HG02571 (cell line): ENCODE measurements around the gene ZNF687.
"Not testable (repeated sequence)": the region's sequence is repeated elsewhere in the genome, so short reads cannot be mapped to it uniquely, and the experiment has no call there.

Source experiments
- ATAC-seq: cut with Tn5 transposase; IDR thresholded peaks from one replicate; pipeline ENCODE4 v1.9.1; 2021; ENCODE audit warnings: mild to moderate bottlenecking, moderate library complexity; ENCODE audit not compliant: unreplicated experiment

The ZNF687 gene

DNA sequence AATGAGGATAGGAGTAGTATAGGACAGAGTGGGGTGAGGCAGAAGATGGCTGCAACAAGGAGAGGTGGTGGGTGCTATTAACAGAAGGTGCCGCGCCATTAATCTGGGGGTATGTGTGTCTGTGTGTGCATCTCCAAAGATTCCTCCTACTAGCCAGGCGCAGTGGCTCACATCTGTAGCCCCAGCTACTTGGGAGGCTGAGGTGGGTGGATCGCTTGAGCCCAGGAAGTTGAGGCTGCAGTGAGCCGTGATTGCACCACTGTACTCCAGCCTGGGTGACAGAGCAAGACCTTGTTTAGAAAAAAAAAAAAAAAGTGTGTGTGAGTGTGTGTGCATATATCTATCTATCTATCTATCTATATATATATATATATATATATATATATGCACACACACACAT is 6.8 kb upstream of the ZNF687 start:
- ATAC-seq: not testable (repeated sequence)

DNA sequence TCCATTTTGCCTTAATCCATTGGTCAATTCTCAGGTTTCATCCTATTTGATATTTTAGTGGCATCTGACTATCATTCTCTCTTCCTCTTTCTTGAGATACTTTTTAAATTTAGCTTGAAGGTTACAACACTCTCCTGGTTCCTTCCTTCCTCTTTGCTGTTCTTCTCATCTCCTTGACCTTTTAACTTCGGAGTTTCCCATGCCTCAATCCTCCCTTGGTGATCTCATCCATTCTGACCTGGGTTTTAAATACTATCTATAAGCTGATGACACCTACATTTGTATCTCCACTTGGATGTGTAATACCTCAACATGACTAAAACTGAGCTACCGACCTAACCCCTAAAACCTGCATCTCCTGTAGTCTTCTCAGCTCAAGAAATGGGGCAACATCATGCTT is 4.8 kb upstream of the ZNF687 start:
- no peak for ATAC-seq

DNA sequence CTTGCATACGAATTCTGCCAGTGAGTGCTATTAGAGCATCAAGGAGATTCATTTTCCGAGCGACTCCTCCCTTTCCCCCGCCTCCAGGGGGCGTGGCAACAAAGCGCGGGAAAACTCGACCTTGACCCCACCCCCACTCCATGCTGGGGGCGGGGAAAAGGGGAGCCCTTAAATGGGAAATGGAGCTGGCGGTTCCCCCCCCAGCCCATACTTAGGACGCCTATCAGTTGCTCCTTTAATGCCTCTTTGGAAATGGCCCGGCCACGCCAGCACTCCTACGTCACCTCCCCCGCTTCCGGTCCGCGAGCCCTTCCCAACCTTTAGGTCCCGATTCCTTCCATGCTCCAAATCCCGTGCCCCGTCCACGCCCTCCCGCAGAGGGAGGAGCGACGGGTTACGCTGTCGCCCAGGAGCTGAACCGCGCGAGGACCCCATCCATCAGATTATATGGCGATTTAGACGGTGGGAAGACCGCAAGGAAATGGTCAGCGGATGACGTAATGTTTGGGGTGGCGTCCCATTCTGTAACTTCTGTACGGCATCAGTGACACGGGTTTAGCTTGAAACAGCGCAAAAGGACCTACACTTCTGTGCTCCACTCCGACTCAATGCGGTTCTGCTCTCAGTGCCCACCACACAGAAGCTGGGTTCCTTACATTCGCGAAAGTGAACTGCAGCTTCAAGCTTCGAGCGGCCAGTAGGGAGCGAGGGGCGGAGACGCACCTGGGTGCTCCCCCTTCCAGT is 702 bp upstream of the ZNF687 start:
- ATAC-seq: peak; percentile 41

DNA sequence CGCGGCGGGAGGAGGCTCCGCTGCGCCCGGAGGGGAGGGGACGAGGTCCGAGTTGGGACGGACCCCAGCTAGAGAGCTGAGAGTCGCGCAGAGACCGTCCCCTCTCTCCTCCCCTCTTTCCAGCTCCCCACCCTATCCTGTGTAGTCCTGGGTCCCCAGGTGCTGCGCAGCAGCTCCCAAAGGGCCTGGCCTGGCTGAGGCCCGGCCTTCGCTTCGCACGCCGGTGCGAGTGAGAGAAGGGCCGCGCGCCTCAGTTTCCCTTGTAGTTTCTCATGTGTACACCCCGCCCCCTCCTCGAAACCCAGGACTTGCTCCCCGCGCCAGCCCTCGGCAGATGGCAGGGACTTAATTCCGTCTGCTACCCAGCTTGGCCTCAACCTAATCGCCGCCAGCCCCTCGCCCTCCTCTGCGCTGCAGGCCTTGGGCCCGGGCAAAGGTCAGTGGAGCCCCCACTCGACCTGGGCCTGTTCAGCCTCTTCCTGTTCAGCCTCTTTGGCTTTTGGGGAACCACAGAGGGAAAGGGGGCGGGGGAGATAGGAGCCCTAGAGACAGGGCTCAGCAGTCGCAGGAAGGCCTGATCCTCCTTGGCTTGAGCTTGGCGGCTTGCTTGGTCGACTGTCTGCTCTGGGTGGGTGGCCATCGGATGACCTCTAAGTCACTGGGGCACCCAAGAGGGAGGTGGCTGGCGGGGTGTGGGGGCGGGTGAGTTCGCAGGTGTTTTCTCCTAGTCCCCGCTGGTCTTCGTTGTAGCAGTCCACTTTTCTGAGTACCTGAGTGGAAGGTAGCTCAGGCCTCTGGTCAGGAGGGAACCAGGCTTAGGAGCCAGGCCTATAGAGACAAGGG is 1.0 kb downstream of the ZNF687 start:
- no peak for ATAC-seq

DNA sequence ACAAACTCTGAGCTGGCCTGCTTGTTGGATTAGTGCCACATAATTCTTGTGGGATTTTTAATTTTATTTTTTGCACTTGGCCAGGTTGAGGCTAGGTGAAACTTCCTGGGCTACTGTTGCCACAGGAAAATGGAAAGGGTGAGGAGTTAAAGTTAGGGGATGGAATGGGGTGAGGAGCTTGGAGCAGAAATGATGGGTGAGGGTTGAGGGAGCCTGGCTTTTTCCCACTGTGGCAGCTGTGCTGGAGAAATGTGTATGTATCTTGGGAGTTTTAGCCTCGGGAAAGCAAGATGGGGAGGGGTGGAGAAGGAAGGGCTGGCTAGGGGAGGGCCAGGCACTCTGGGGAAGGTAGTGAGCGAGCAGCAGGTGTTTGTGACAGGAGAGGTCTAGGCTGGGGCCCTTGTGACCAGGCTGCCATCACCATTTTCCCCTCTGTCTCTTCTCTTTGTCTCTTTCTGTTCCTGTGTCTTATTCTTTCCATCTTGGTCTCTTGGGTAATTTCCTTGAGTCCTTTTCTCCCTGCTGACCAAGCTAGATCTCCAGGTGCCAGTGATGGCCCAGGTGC is 2.0 kb downstream of the ZNF687 start:
- no peak for ATAC-seq

DNA sequence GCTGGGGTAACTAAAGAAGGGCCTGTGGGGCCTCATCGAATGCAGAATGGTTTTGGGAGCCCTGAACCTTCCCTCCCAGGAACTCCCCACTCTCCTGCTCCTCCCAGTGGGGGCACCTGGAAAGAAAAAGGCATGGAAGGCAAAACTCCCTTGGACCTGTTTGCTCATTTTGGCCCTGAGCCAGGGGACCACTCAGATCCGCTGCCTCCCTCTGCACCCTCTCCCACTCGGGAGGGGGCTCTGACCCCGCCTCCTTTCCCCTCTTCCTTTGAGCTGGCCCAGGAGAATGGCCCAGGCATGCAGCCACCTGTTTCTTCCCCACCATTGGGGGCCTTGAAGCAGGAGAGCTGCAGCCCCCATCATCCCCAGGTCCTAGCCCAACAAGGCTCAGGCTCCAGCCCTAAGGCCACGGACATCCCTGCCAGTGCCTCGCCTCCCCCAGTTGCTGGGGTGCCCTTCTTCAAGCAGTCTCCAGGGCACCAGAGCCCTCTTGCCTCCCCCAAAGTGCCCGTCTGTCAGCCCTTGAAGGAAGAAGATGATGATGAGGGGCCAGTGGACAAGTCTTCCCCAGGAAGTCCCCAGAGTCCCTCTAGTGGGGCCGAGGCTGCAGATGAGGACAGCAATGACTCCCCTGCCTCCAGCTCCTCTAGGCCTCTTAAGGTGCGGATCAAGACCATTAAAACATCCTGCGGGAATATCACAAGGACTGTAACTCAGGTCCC is 4.7 kb downstream of the ZNF687 start:
- ATAC-seq: no peak

DNA sequence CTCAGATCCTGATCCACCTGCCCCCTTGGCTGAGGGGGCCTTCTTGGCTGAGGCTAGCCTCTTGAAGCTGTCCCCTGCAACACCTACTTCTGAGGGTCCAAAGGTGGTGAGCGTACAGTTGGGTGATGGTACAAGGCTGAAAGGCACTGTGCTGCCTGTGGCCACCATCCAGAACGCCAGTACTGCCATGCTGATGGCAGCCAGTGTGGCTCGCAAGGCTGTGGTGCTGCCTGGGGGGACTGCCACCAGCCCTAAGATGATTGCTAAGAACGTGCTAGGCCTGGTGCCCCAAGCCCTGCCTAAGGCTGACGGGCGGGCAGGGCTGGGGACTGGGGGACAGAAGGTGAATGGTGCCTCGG is 5.2 kb downstream of the ZNF687 start:
- no peak for ATAC-seq

DNA sequence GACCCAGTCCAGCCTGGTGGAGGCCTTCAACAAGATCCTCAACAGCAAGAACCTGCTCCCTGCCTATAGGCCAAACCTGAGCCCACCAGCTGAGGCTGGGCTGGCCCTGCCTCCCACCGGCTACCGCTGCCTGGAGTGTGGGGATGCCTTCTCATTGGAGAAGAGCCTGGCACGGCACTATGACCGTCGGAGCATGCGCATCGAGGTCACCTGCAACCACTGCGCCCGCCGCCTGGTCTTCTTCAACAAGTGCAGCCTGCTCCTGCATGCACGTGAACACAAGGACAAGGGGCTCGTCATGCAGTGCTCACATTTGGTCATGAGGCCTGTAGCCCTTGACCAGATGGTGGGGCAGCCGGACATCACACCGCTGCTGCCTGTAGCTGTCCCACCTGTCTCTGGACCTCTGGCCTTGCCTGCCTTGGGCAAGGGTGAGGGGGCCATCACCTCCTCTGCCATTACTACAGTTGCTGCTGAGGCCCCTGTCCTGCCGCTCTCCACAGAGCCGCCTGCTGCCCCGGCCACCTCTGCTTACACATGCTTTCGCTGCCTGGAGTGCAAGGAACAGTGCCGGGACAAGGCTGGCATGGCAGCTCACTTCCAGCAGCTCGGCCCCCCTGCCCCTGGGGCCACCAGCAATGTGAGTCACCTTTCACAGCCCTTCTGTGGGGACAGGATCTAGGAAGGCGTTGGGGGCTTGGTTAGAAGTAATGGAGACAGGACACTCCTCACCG is 5.8 kb downstream of the ZNF687 start:
- ATAC-seq: no peak

DNA sequence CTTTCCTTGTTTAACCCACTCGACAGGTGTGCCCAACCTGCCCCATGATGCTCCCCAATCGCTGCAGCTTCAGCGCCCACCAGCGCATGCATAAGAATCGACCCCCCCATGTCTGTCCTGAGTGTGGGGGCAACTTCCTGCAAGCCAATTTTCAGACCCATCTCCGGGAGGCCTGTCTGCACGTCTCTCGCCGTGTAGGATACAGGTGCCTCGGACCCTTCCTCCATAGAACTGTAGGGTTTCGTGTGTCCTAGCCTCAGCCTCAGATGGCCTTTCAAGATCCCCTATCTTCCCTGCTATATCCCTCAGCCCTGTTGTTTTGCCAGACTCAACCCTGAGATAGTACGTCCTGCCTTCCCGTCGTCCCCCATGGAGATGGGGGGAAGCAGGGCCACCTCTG is 6.4 kb downstream of the ZNF687 start:
- no peak for ATAC-seq

DNA sequence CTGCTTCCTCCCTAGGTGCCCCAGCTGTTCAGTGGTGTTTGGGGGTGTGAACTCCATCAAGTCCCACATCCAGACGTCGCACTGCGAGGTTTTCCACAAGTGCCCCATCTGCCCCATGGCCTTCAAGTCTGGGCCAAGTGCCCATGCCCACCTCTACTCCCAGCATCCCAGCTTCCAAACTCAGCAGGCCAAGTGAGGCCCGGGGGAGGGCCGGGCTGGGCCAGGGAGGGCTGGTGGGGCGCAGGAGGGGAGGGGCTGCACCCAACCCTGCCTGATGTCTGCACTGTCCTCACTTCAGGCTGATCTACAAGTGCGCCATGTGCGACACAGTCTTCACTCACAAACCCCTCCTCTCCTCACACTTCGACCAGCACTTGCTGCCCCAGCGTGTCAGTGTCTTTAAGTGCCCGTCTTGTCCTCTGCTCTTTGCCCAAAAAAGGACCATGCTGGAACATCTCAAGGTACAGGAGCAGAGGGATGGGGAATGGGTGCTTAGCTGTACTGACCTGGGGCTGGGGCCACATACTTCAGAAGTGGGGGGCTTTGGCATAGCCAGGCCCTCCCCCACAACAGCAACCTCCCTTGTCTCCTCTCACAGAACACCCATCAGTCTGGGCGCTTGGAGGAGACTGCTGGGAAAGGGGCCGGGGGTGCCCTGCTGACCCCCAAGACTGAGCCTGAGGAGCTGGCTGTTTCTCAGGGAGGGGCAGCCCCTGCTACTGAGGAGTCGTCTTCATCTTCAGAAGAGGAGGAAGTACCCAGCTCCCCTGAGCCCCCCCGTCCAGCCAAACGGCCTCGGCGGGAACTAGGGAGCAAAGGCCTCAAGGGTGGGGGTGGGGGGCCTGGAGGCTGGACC is 7.2 kb downstream of the ZNF687 start:
- ATAC-seq: no peak

DNA sequence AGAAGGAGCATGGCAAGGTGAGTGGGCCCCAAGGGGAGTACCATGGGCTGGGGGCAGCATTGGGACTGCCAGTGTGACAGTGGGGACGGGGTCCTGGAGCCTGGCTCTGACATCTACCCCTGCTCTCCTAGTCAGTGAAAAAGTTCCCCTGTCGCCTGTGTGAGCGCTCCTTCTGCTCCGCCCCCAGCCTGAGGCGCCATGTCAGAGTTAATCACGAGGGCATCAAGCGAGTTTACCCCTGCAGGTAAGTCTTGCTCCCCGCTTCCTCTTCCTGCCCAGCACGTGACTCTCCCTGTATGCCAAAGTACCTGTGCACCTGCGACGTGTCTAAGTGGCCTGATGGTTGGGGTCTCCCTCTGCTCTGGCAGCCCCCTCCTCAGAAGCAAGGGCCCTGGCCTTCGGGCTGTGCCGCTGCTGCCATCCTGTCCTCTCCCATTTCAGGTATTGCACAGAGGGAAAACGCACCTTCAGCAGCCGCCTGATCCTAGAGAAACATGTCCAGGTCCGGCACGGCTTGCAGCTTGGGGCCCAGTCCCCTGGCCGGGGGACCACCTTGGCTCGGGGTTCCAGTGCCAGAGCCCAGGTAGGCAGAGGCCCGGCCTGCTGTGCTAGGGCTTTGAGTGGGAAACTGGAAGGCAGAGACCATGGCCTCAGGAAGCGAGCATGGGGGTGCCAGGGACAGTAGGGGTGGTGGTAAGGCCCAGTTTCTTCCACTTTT is 8.1 kb downstream of the ZNF687 start:
- no peak for ATAC-seq

DNA sequence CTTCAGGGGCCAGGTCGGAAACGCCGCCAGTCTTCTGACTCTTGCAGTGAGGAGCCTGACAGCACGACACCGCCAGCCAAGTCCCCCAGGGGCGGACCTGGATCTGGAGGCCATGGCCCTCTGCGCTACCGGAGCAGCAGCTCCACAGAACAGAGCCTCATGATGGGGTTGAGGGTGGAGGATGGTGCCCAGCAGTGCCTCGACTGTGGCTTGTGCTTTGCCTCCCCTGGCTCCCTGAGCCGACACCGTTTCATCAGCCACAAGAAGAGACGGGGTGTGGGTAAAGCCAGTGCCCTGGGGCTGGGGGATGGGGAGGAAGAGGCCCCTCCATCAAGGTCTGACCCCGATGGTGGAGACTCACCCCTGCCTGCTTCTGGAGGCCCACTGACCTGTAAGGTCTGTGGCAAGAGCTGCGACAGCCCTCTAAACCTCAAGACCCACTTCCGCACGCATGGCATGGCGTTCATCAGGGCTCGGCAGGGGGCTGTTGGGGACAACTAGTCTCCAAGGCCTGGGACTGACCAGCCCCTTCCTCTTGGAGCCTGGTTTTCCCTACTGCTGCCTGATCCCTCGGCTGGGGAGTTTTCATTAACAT is 8.7 kb downstream of the ZNF687 start:
- ATAC-seq: no peak

DNA sequence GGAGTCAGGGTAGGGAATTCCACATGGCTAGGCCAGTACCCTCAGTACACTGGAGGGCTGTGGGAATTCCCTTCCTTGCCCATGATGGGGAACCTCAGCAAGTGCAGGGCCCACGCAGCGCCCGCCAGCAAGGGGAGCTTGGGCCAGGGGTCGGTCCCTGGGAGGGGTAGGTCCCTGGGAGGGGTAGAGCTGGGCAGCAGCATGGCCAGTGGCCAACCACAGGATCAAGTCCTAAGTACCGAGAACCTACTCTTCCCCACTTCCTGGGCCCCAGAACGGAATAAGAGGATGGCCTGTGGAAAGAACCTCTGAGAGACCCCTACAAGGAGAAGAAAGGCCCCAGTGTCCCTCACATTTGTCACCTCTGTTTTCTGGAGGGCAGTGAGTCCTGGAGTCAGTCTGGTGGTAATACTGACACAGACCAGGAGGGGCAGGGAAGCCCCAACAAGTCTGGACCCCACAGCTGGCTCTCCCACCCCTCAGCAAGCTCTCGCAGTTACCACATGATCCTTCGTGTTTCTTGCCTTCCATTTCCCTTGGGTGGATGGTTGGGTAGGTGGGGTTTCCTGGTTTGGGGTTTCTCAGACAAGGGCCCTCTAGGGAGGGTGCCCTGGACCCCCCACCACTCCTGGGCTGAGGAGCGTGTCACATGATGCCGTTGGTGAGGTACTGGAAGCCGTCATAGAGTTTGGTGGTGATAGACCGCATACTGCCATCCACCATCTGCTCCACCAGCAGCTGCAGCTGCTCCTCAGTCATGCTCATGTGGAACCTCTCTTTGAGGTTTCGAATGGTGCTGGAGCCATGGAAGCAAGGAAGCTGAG is 10.3 kb downstream of the ZNF687 start:
- no peak for ATAC-seq

DNA sequence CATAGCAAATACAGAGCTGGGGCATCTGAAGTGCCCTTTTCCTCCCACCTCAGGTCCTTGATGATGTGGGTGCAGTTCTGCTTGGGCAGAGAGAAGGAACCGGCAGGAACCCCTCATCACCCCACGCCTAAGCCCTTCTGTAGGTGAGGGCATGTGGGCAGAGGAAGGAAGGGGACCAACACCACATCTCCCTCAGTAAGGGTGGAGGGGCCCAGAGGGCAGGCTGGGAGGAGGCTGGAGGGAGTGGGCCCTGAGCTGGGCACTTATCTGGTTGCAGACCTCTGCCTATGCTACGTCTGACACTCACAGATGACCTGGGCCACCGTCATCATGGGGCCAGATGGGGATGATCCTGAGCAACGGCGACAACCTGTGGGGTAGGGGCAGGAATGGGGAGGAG is 11.0 kb downstream of the ZNF687 start:
- ATAC-seq: no peak

DNA sequence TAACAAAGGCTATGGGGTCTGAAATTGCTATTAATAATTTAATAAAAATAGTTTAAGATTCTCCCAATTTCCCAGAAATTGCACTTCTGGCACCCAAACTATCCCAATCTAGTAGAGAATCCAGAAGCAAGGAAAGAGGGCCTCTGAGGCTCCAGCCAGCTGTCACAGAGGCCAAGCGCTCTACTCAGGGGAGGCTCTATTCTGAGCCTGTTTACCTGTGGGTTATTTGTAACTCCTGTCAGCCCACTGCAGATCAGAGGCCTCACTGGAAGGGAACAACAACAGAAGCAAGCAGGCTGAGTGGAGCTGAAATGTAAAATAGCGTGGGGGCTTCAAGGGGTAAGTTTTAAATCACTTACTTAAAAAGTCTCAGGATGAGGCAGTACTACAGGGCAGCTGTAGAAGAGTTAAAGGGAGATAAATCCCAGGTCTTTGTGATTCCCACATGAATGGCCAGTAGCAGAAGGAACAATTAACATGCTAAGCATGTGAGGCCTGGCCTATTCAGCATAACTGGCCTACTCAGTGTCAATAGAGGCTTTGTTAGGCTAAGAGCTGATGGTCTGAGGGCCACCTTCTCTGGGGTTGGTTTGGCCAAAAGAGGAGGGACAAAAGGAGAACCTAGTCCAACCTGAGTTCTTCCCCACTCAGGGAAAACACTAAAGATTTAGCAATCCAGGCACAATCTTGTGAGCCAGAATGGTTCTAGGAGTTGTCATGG is 12.8 kb downstream of the ZNF687 start:
- no peak for ATAC-seq

DNA sequence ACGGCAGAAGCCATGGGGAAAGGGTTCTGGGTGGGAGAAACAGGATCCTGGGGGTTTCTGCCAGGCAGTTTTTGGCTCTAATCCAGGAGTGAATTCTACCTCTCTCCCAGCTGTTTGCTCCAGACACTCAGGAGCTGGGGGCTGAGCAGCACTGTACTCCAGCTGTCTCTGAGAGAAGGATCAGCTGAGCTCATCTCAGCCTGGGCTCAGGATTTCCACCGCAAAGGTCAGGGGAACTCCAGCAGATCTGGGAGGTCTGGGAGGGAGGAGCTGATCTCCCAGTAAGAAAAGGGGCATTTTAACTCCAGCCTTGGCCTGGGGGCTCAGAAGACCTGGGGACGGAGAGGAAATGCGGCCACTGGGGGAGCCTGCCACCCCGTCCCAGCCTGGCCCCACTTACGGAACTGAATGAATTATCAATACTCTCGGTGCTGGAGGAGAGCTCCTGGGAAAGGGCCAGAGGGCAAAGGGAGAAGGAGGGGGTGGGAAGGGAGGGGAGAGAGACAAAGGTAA is 27.8 kb downstream of the ZNF687 start:
- ATAC-seq: no peak

DNA sequence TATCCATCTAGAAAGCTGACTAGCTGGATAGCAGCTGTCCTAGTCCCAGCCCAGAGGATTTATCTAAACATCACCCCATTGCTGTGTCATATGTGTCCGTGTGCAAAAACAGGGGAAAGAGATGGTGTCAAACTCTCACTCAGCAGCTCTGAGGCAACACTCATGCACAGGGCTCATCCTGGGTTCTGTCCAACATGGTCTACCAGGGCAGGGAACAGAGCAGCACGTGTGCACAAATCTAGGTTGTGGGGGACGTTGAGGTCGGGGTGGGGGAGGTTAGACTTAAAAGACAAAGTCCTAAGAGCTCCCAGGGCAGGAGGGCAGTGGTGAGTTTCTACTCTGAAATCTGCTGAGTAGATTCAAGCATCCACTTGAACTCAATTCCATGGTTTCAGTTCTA is 28.9 kb downstream of the ZNF687 start:
- no peak for ATAC-seq
